ENCODE results near the gene SDK1. TPM values are rescaled to one million over a fixed set of nuclear protein-coding genes. Genes with fewer than 3 reads are reported as not detected.
"Not testable (repeated sequence)": the region's sequence is repeated elsewhere in the genome, so short reads cannot be mapped to it uniquely, and the experiment has no call there.

Gene SDK1
- polyA plus RNA-seq, 1 donor, result 3.4 TPM

DNA sequence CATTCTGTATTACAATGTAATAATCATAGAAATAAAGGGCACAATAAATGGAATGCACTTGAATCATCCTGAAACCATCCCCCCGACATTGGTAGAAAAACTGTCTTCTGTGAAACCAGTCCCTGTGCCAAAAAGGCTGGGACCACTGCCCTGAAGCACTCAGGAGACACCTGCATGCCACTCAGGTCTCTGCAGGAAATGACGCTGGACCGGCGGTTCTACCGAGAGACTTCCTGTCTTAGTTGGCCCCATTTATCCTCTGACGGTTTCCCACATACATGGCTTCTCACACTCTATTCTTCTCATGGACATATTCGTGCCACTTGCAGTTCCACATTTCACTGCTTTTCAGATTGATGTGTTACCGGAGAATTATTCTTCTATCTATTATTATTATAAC is 617.5 kb downstream of the SDK1 start:
- DNase-seq (ENCODE audit: low read depth), result no peak

DNA sequence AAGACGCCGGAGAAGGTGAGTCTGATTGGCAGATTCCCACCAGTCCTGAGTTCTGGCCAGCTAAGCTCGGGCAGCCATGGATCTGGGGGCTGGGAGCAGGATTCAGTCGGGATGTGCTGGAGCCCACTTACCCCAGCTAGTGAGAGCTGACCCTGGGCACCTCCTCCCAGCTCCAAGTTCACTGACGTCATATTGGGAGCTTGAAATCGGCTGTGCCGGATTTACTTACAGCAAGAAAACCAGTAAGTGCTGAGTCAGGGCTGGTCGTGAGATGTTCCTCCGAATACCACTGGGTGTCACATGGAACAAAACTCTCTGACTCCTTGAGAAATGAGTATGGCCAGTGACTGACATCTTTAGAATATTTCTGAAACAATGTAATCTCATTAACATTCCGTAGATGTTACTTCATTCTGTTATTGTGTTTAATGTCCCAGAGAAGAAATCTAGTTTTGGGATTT is 621.2 kb downstream of the SDK1 start:
- DNase-seq (ENCODE audit: low read depth), result peak; percentile 41

DNA sequence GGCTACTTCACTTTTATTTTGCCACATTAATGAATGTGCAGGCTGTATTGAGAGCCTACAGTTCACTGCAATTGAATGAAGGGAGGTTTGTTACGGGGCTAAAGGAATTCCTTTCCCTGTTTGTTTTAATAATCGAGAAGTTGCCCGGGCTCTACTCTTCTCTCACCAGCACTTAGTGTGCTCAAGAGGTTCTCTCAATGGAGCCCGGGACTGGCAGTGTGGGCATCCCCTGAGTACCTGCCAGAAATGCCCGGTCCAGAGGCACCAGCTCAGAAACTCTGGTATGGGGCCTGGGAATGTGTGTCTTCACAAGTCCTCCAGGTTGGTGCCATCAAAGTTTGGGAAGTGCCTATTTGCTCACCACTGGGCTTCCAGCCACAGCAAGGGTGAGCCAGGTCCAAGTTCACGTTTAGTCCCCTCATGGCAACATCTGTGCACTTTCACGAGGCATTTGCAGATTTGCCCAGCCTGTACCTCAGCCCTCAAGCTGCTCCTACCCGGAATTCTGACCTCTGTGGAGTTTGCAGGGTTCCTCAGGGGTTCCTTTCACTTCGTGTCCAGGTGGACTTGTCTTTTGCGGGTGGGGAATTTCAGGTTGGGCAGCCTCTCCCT is 622.4 kb downstream of the SDK1 start:
- DNase-seq (ENCODE audit: low read depth), result no peak

DNA sequence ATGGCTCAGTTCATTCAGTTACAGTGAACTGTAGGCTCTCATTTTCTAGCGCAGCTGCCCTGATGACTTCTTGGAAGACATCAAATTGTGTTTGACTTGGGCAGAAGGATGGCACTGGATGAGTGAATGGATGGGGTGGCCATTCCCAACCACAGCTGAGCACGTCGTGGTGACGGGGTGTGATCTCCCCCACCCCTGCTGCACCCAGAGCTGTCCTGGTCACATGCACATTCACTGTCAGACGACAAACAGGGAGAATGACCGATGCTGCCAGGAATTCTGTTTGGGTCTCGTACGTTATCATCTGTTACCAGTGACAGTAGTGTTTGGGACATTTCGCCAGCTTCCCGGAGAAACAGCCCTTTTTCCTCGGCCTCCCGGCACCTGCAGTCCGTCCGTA is 623.2 kb downstream of the SDK1 start:
- DNase-seq (ENCODE audit: low read depth), result no peak

DNA sequence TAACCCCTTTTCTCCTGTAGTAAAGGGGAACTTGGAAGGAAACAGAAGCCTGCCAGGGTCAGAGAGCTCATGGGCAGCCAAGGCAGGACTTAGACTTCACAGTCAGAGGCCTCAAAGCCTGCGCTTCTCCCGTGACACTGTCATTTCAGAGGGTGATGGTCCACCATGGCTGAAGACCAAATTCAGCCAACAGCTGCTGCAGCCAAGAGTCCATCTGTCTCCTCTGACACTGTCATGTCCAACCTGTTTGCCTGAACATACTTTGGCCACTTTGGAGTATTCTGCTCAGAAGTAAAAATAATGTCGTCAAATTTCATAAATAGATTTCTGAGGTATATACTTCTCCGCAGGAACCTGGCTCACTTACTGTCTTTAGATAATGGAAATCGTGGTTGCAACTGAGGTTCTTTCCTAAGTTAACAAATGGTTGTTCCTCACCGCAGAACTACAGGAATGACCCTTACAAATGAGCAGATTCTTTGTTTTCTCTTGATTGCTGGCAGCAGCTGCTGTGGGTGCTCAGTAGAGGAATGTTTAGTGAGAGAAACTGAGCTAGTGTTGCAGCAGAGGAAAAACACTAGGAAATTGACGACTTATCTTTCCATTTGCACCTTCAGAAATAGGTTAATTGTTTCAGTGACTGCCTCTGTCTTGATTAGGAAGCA is 626.5 kb downstream of the SDK1 start:
- DNase-seq (ENCODE audit: low read depth), result no peak

DNA sequence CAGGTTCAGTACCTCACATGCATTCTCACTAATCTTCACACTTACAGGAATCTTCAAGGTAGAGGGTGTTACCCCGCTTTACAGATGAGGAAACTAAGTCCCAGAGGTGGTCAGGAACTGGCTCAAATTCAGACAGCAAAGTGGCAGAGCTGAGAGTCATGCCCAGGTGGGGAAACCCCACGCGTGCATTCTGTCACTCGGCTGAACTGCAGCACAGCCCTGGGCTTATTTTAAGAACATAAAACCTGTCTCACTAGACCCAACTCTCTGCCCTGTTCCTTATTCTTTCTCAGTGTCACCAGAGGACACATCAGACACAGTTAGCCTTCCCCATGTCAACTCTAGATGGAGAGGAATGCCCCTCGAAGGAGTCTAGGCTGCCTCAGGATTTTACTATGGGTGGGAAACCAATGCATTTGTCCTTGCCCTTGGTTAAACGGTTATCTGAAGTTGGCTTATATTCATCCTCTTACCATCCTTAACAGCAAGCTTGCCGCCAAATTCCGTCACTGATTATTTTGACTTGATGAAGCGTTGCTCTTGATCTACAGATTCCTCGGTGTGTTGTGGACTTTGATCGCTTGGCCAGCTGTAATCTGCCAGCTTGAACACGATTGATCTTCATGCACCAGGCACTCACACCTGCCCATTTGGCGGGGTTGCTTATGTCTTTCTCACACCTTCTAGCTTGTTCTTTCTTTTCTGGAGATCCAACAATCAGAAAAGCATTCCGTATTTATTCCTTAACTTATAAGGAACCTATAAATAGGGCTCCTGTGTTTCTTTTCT is 627.9 kb downstream of the SDK1 start:
- no peak for DNase-seq (ENCODE audit: low read depth)

DNA sequence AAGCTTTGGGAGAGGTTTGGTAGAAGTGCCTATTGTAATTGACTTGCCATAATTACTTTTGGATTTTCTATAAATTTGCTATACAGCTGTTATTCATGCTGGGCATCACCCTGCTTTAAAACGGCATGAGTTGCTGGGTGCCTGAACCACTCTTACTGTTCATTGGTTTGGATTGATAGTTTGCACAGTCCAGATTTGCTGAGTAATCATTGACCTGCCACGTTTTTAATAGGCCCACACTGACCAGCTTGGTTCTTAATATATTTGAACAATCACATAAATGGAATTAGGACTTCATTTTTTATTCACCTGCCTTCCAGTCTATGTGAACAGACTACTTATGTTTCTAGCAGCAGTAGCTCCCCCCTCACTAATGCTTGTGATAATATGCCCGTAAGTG is 630.8 kb downstream of the SDK1 start:
- DNase-seq (ENCODE audit: low read depth), result no peak

DNA sequence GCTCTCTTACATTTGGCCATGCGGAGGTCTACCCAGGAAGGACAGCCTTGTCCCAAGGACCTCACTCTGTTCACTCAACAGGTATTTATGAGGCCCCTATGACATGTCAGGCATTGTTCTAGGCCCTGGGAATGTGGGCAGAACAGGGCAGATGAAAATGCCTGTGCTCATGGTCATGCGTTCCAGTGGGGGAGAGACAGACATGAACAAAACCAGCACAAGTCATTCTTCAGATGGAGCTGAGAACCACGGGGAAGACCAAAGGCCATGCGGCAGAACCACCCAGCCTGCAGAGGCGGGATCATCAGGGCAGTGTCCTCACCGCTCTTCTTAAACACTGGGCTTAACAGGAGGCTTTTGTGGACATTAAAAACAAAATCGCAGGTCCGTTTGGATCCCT is 636.1 kb downstream of the SDK1 start:
- DNase-seq (ENCODE audit: low read depth), result no peak

DNA sequence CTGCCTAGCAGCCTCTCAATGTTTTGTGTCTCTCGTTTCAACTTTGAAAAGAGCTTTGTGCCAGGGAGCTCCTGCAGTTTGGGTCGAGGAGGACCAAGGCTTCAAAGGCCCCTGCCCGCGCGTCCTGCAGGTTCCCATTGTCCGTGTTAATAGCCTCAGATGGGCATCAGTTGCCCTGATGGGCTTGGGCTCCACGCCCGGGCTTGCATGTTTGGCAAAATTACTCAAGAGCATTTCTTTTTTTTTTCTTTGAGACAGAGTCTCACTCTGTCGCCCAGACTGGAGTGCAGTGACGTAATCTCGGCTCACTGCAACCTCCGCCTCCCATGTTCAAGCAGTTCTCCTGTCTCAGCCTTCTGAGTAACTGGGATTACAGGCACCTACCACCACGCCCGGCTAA is 636.6 kb downstream of the SDK1 start:
- DNase-seq (ENCODE audit: low read depth), result no peak

DNA sequence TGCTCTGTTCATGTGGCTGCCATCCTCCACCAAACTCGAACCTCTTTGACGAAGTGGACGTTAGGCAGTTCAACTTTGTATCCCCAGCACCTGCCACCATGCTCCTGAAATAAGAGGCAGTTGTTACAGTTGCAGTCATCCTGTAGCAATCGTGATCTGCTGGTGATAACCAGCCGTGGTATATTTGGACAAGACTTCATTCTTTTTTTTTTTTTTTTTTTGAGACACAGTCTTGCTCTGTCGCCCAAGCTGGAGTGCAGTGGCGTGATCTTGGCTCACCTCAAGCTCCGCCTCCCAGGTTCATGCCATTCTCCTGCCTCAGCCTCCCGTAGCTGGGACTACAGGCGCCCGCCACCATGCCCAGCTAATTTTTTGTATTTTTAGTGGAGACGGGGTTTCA is 640.7 kb downstream of the SDK1 start:
- DNase-seq (ENCODE audit: low read depth), result not testable (repeated sequence)

DNA sequence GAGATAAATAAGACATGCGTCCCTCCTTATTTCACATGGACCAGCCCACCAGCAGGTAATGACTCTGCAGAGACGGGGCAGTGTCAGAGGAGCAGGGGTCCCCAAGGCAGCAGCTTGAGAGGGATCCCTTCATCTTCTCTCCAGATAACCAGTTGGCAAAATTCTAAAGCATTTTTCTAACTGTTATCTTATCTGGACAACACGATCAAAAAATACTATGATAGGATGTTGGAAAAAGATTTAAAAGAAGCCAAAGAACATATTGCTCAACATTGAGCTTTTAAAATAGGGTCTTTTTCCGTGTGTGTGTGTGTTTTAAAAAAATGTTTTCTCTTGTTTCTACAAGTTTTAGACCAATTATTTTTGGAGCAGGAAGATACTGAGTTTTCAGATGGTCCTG is 641.2 kb downstream of the SDK1 start:
- DNase-seq (ENCODE audit: low read depth), result no peak

DNA sequence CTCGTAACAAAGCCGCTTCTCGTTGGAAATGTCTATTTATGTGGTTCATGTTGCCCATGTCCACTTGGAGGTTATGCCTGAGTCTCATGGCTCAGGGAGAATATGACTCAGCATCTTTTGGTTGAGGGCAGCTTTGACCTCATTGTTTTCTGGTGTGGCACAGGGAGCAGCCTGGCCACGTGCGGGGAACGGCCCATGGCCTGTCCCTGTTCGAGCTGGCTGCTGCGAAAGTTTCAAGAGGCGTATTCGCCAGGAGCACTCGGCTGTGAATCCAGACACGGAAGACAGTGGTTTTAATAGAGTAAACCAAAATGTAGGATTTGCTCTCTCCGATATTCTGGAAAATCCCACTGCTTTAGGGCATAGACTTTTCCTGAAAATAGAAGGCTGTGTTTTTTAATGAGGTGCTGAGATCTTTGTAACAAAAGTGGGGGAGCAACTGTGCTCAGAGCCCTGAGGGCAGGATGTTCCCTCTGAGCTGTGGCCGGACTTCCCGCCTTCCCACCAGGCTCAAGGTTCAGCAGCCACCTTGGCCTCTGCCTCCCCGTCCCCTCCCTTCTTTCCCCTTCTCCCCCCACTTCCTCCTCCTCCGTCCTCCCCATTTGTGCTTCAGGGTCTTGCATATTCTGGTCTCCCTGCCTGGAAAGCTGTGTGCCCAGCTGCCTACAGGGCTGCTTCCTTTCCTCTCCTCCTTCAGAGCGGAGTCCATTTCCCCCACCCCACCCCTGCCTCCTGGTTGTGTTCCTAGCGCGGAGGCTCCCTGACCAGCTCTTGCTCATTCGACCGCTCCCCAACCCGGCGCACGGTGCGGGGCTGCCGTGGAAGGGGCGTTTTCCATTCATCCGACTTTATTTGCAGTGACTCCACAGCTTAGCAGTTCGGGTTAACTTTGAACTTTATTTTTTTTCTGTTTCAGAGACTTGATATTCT is 642.0 kb downstream of the SDK1 start:
- no peak for DNase-seq (ENCODE audit: low read depth)

DNA sequence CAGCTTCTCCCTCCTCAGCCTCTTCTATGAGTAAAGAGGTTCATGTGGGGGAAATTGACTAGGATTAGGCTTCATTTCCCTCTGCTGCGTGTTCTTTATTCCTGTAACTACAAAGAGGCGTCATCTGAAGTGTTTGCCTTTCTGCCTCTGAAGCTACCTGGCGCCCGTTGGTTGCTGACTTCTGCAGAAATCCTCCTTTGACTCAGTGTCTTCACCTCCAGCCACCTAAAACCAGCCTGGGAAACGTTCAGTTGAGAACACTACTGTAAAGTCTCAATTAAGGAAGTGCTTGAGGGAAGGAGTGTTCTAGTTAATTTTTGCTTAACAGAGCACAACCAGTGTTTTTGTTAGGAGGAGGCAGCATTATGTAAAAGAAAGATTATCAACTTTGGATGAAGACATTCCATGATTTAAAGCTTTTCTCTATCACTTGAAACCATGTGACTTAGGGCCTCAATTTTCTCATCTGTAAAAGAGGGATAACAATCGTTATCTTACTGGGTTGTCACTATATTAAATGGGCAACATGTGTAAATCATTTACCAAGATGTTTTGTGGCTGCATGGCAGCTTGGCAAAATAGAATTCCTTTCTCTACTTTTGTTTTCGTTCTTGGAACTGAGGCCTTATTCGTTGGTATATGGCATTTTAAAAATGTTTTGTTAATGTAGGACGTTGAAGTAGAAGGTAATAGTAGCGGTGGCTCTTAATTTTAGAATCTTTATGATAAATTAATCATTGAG is 642.9 kb downstream of the SDK1 start:
- no peak for DNase-seq (ENCODE audit: low read depth)

DNA sequence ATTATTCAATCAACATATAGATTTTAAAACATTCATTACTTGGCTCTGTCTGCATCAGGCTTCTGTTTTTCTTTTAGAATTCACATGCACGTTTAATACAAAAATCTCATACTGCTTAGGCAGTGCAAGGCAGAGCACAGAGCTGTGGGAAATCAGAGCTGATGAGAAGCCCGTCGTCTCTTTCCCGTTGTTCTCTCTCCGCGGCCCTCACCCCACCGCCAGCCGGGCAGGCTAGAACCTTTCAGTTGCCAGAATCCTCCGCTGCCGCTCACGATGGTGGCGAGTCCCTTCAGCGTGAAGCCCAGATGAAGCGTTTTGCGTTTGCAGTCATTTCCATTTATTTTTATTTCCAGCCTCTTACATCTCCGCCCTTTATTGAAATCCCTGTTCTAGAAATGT is 648.2 kb downstream of the SDK1 start:
- DNase-seq (ENCODE audit: low read depth), result no peak

DNA sequence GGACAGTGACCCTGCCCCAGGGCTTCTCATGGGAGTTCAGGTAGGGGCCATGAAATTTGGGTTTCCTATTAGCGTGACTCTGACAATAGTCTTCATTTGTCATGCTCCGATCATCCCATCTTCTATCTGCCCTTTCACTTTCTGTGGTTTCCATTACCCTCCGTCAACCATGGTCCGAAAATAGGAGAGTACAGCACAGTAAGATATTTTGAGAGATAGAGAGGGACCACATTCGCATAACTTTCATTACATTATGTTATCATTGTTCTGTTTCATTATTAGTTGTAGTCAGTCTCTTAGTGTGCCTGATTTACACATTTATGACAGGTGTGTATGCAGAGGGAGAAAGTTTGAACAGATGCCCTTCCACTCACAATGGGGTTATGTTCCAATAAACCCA is 649.2 kb downstream of the SDK1 start:
- DNase-seq (ENCODE audit: low read depth), result no peak

DNA sequence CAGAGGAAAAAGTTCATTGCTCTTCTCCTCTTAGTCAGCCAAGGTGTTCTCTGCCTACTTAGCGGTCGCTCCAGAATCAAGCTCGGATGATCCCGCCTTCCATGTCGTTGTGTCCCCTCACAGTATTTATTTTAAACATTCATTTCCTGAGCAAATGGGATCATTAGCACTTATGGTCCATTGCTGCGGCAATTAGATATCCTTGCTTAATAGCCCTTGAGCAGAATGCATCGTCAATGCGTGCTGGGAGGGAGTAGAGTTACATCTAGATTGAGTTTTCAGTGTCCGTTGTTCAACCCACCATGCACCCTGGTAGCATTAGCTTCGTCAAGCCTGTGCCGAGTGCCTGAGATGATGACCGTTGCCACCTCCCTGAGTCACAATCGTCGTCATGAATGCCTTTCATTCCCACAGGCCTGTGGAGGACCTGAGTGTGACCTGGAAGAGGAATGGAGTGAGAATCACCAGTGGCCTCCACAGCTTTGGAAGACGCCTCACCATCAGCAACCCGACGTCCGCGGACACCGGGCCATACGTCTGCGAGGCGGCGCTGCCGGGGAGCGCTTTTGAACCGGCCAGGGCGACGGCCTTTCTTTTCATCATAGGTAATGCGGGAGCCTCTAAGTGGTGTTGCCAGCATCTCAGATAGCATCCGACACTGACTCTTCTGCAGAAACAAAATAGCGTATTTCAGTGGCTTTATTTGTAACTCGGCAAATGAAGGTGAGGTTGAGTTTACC is 650.4 kb downstream of the SDK1 start:
- DNase-seq (ENCODE audit: low read depth), result no peak

DNA sequence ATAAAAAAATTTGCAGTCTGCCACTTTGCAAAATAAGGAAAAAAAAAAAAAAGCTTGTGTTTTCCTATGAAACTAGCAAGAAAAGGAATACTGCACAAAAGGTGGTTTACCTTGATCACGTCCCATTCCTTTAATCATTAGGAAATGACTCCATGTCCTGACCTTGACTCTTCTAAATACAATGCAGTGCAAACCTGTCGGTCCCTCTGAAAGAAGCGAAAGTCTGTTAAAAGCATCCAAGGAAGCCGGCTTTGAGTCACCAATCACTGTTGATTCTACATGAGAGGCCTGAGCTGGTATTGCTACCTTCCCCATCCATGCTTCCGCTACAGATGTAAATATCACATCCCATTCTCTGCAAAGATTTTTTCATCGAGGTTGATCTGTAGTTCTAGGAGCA is 652.1 kb downstream of the SDK1 start:
- DNase-seq (ENCODE audit: low read depth), result no peak

DNA sequence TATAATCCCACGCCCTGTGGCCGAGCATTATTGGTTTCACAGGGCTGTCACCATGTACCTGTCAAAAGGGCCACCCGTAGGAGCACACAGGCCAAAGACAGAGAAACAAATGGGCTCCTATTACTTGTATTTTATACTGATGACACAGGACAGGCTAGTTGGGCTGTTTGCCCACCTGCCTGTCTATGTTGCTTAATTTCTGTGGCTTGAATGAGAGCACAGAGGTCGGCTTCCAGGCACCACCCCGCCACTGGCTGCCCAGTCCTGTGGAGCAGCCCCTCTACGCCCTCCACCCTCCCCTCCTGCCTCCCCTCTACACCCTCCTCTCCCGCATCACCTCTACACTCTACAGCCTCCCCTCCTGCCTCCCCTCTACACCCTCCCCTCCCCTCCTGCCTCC is 652.9 kb downstream of the SDK1 start:
- DNase-seq (ENCODE audit: low read depth), result no peak

DNA sequence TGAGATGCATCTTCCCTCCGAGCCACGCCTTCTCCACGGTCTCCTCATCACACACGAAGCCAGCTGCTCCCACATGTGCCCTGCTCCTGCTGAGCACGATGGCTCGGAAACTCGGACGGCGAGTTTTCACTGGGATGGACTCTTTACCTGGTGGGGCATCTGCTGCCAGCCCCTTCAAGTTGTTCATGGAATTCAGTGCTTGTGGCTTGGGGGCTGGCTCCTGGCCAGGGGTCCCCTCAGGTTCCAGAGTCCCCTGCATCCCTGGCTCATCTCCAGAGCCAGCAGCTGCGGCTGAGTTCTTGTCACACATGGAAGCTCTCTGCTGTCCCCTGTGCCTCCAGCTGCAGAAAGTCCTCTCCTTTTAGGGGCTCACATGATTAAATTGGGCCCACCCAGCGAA is 654.0 kb downstream of the SDK1 start:
- DNase-seq (ENCODE audit: low read depth), result no peak

Measured in forelimb muscle (tissue), 1 donor.